ENCODE results near the gene GNAO1.

GNAO1 gene

GRCh38 chr16:56294014-56294413 lies 102.7 kb downstream of the GNAO1 start:
- DNase-seq (ENCODE audit: low spot score): no peak

- DNase-seq (ENCODE audit: low spot score): no peak
Measured at GRCh38 chr16:56294579-56294978, 103.3 kb downstream of the GNAO1 start.

- no peak for DNase-seq (ENCODE audit: low spot score)
Measured at GRCh38 chr16:56295059-56295665, 103.9 kb downstream of the GNAO1 start.

GRCh38 chr16:56295739-56296527 lies 104.6 kb downstream of the GNAO1 start:
- peak; percentile 13 for DNase-seq (ENCODE audit: low spot score)

GRCh38 chr16:56297684-56298083 lies 106.4 kb downstream of the GNAO1 start:
- no peak for DNase-seq (ENCODE audit: low spot score)

GRCh38 chr16:56298116-56298515 lies 106.8 kb downstream of the GNAO1 start:
- no peak for DNase-seq (ENCODE audit: low spot score)

- no peak for DNase-seq (ENCODE audit: low spot score)
Measured at GRCh38 chr16:56298948-56299596, 107.8 kb downstream of the GNAO1 start.

GRCh38 chr16:56300242-56300623 lies 108.9 kb downstream of the GNAO1 start:
- DNase-seq (ENCODE audit: low spot score): no peak

- no peak for DNase-seq (ENCODE audit: low spot score)
Measured at GRCh38 chr16:56300891-56301850, 109.9 kb downstream of the GNAO1 start.

- no peak for DNase-seq (ENCODE audit: low spot score)
Measured at GRCh38 chr16:56302506-56302905, 111.2 kb downstream of the GNAO1 start.

- DNase-seq (ENCODE audit: low spot score): no peak
Measured at GRCh38 chr16:56303066-56303715, 111.9 kb downstream of the GNAO1 start.

GRCh38 chr16:56303880-56304279 lies 112.6 kb downstream of the GNAO1 start:
- DNase-seq (ENCODE audit: low spot score): no peak

- DNase-seq (ENCODE audit: low spot score): no peak
Measured at GRCh38 chr16:56305956-56306565, 114.8 kb downstream of the GNAO1 start.

GRCh38 chr16:56306690-56307533 lies 115.6 kb downstream of the GNAO1 start:
- DNase-seq (ENCODE audit: low spot score): no peak

GRCh38 chr16:56307534-56307873 lies 116.2 kb downstream of the GNAO1 start:
- no peak for DNase-seq (ENCODE audit: low spot score)

GRCh38 chr16:56309008-56309407 lies 117.7 kb downstream of the GNAO1 start:
- no peak for DNase-seq (ENCODE audit: low spot score)

GRCh38 chr16:56310690-56311089 lies 119.4 kb downstream of the GNAO1 start:
- no peak for DNase-seq (ENCODE audit: low spot score)

- peak; percentile 13 for DNase-seq (ENCODE audit: low spot score)
Measured at GRCh38 chr16:56311208-56312027, 120.1 kb downstream of the GNAO1 start.

GRCh38 chr16:56312028-56312300 lies 120.7 kb downstream of the GNAO1 start:
- no peak for DNase-seq (ENCODE audit: low spot score)

GRCh38 chr16:56312556-56312955 lies 121.3 kb downstream of the GNAO1 start:
- no peak for DNase-seq (ENCODE audit: low spot score)

All from NAMALWA (cell line).